Thyroid gland (tissue), 4 donors: ENCODE results near the gene TENT4A. TPM values are rescaled to one million over a fixed set of nuclear protein-coding genes. Genes with fewer than 3 reads are reported as not detected.

Source experiments
- DNase-seq, 2 donors: peaks; one replicate each; pipeline ENCODE4 v3.0.0-alpha.2; 2019
- H3K27ac ChIP-seq, 3 donors: fragments of 200-600 bp; sonication (generic); 1 replicate in 2 of 3; 2 replicates in 1 of 3; pipeline ENCODE4 v1.5.1; 2016 to 2019; ENCODE audit warnings: mild to moderate bottlenecking in 1 of 3, moderate library complexity in 1 of 3
- H3K27me3 ChIP-seq: fragments of 200-600 bp; sonication (generic); one replicate; pipeline ENCODE4 v1.5.1; 2019
- H3K36me3 ChIP-seq, 2 donors: fragments of 200-600 bp; sonication (generic); one replicate each; pipeline ENCODE4 v1.5.1; 2016 to 2019
- H3K4me1 ChIP-seq, 2 donors: fragments of 200-600 bp; sonication (generic); one replicate each; pipeline ENCODE4 v1.5.1; 2017 to 2019
- H3K4me3 ChIP-seq, 3 donors: fragments of 200-600 bp; sonication (generic); replicated peaks in 1 of 3; 1 replicate in 2 of 3; 2 replicates in 1 of 3; pipeline ENCODE4 v1.5.1; 2016; ENCODE audit warnings: mild to moderate bottlenecking in 1 of 3
- H3K9me3 ChIP-seq: fragments of 200-600 bp; sonication (generic); one replicate; pipeline ENCODE4 v1.5.1; 2017
- POLR2A ChIP-seq, 2 donors: fragments of 450-650 bp; IDR thresholded peaks; one replicate each; pipeline ENCODE4 v1.6.1; 2017; ENCODE audit warnings: antibody characterized with exemption in 2 of 2, mild to moderate bottlenecking in 2 of 2, moderate library complexity in 1 of 2
- WGBS, 2 donors: methylation state at CpG; one replicate each; pipeline ENCODE4 v1.1.5; 2017; 5-methylcytosine and 5-hydroxymethylcytosine counted together
- intact Hi-C: fragments of 100-400 bp; cut with DNase I; formaldehyde crosslinking; loops from one replicate; pipeline ENCODE4 v1.15.1; 2023
- total RNA-seq, 4 donors: library from RNA; depleted of rRNA; stranded (reverse); fragments of >200 nt; gene quantifications; one replicate each; pipeline ENCODE4 v1.2.3, GENCODE V29; 2016
- TF ChIP-seq, protein P1 (sequence below), 6 experiments: fragments of 200-600 bp in 3 of 6; fragments of 450-650 bp in 3 of 6; sonication (generic) in 3 of 6; IDR thresholded peaks; one replicate each; pipeline ENCODE4 v1.5.1; 2016 to 2019; ENCODE audit warnings: antibody characterized with exemption in 6 of 6, mild to moderate bottlenecking in 2 of 6, inconsistent platforms in 1 of 6, moderate library complexity in 1 of 6

Gene TENT4A
- total RNA-seq, 4 donors from 2014 or later: 19.8 to 41.2 (median 29.4) TPM

DNA sequence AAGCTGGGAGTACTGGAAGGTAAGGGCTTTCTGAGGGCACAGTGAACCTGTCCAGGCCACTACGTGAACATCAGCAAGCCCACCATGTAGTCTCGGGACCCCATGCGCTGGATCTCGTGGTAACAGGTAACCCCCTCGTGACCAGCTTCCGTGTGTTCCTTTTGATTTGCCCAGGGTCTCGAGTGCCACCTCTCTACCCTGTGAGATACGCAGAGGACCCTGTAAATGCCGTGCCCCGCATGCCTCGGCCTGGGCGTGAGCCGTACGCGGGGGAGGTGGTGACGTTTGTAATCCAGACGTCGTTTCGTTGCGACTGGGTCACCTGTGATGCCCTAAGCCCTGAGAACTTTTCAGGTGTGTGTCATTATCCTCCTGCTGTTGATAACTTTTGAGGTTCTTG, 45.5 kb downstream of the TENT4A start:
- no peaks in the 10 kb centered on the region for H3K27me3 ChIP-seq
- TF ChIP-seq POLR2A (IDR thresholded peaks at IDR 0.05): no peak
- TF ChIP-seq, protein P1, sequence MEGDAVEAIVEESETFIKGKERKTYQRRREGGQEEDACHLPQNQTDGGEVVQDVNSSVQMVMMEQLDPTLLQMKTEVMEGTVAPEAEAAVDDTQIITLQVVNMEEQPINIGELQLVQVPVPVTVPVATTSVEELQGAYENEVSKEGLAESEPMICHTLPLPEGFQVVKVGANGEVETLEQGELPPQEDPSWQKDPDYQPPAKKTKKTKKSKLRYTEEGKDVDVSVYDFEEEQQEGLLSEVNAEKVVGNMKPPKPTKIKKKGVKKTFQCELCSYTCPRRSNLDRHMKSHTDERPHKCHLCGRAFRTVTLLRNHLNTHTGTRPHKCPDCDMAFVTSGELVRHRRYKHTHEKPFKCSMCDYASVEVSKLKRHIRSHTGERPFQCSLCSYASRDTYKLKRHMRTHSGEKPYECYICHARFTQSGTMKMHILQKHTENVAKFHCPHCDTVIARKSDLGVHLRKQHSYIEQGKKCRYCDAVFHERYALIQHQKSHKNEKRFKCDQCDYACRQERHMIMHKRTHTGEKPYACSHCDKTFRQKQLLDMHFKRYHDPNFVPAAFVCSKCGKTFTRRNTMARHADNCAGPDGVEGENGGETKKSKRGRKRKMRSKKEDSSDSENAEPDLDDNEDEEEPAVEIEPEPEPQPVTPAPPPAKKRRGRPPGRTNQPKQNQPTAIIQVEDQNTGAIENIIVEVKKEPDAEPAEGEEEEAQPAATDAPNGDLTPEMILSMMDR (IDR thresholded peaks at IDR 0.05): no peak
- 96 to 97% methylated on average over 19 to 20 of the region's 20 CpGs for WGBS, 2 donors
- no peak overlapping the region for H3K4me3 ChIP-seq
- no peak overlapping the region for H3K27ac ChIP-seq
- intact Hi-C loops: no loop called here
- H3K36me3 ChIP-seq: peaks cover 19 to 42% of the 10 kb centered on the region in 2 donors
- DNase-seq: no peak
- H3K9me3 ChIP-seq: no peaks in the 10 kb centered on the region
- H3K4me1 ChIP-seq: peaks cover 0 to 4% of the 10 kb centered on the region in 2 donors

DNA sequence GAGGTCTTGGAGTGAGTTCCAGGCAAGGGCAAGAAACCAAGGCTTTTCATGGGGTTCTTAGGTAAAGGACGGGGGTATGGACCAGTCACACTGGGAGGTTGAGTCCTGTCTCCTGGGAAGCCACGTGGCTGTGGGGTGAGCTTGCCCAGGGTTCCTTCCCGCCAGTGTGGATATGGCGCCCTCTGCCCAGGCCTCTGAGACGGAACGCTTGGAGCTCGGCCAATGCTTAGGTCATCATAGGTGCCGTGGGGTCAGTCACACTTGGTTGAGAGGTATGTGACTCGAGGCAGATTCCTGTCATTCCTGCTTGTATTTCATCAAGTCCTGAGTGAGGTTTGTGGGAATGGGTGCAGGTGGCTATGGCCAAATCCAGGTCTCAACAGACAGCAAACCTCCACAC, 46.2 kb downstream of the TENT4A start:
- intact Hi-C loops: no loop called here
- Histone ChIP-seq H3K36me3 (peaks cover 18 to 35% of the 10 kb centered on the region in 2 donors), H3K4me1 (peaks cover 0 to 4% of the 10 kb centered on the region in 2 donors), H3K4me3 (no peak overlapping the region), H3K9me3 (no peaks in the 10 kb centered on the region), H3K27me3 (no peaks in the 10 kb centered on the region), H3K27ac (no peak overlapping the region)
- peak; percentile 56 to 74 for DNase-seq
- WGBS, 2 donors: 62 to 71% methylated on average over 9 of the region's 9 CpGs
- TF ChIP-seq, protein P1 (IDR thresholded peaks at IDR 0.05): no peak
- TF ChIP-seq POLR2A (IDR thresholded peaks at IDR 0.05): no peak

DNA sequence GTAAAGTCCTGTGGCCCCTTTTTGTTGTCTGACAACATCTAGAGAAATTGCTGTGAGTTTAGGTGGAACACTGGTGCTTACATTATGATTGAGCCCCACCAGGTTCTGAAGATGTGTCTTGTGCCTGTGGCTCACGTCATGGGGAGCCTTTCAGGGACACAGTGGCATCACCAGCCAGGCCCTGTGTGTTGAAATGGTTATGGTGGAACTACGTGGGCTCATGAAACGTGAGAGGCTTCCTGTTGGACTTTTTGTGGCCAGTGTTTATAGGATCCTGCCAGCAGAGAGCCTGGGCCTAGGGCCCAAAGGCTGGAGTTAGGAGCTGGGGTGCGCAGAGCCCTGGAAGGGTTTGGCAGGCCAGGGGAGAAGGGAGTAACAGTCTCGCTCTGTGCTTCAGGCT, 46.8 kb downstream of the TENT4A start:
- H3K4me1 ChIP-seq: peaks cover 0 to 4% of the 10 kb centered on the region in 2 donors
- WGBS, 2 donors: 75 to 87% methylated on average over 5 of the region's 5 CpGs
- peaks cover 12 to 29% of the 10 kb centered on the region in 2 donors for H3K36me3 ChIP-seq
- intact Hi-C loops: loop anchor here (10.0 kb wide), 1 partner anchor 985 kb away; no protein-coding TSS in a partner anchor
- TF ChIP-seq POLR2A (IDR thresholded peaks at IDR 0.05): no peak
- TF ChIP-seq, protein P1 (IDR thresholded peaks at IDR 0.05): no peak
- no peaks in the 10 kb centered on the region for H3K27me3 ChIP-seq
- H3K27ac ChIP-seq: no peak overlapping the region
- no peak for DNase-seq
- H3K4me3 ChIP-seq: no peak overlapping the region
- no peaks in the 10 kb centered on the region for H3K9me3 ChIP-seq

DNA sequence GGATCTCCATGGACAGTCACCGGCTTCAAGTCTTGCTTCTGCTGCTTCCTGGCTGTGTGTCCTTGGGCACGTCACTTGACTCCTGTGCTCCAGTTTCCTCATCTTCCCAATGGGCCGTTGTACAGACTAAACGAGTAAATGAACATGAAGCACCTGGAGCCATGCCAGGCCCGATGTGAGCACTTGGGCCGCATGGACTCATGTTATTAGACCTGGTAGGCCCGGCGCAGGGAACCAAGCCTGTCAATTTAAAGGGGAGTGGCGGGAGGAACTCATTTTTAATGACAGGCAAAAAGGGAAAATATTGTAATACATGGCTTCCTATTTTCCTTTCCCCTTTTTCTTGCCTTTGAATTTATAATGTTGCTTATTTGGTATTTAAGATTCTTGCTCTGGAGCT, 47.5 kb downstream of the TENT4A start:
- Histone ChIP-seq H3K4me3 (no peak overlapping the region), H3K27me3 (no peaks in the 10 kb centered on the region), H3K9me3 (no peaks in the 10 kb centered on the region), H3K27ac (no peak overlapping the region), H3K36me3 (peaks cover 9 to 22% of the 10 kb centered on the region in 2 donors), H3K4me1 (peaks cover 0 to 7% of the 10 kb centered on the region in 2 donors)
- intact Hi-C loops: loop anchor here (10.0 kb wide), 1 partner anchor 984 kb away; no protein-coding TSS in a partner anchor
- DNase-seq: peak; percentile 26 to 30
- WGBS, 2 donors: 54 to 59% methylated on average over 9 of the region's 9 CpGs
- TF ChIP-seq, protein P1 (IDR thresholded peaks at IDR 0.05): no peak
- no peak for TF ChIP-seq POLR2A (IDR thresholded peaks at IDR 0.05)

DNA sequence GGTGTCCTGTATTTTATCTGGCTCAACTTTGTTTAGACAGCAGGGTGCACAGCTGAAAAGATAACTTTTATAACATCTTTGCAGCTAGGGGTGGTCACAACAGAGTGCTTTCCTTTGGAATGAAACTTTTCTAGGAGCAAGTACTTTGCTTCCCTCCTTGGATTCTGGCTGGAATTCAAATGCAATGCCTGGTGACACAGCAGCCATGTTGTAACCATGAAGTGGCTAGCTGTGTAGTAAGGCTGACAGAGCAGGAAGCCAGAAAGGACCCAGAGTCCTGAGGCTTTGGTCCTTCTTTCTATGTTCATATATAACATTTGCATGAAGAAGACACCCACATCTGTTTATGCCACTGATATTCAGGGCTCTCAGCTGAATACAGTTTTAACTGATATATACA, 48.1 kb downstream of the TENT4A start:
- peaks cover 9 to 15% of the 10 kb centered on the region in 2 donors for H3K36me3 ChIP-seq
- no peak overlapping the region for H3K27ac ChIP-seq
- H3K4me1 ChIP-seq: peaks cover 0 to 13% of the 10 kb centered on the region in 2 donors
- DNase-seq: no peak
- intact Hi-C loops: loop anchor here (10.0 kb wide), 1 partner anchor 983 kb away; no protein-coding TSS in a partner anchor
- TF ChIP-seq, protein P1 (IDR thresholded peaks at IDR 0.05): no peak
- TF ChIP-seq POLR2A (IDR thresholded peaks at IDR 0.05): no peak
- H3K4me3 ChIP-seq: no peak overlapping the region
- no peaks in the 10 kb centered on the region for H3K27me3 ChIP-seq
- no peaks in the 10 kb centered on the region for H3K9me3 ChIP-seq
